ENCODE results near the gene FASTKD2.

Gene FASTKD2

GRCh38 chr2:206824993-206825392, 59.6 kb downstream of the FASTKD2 start:
- DNase-seq (ENCODE audit: low read depth, low spot score): no peak

DNA sequence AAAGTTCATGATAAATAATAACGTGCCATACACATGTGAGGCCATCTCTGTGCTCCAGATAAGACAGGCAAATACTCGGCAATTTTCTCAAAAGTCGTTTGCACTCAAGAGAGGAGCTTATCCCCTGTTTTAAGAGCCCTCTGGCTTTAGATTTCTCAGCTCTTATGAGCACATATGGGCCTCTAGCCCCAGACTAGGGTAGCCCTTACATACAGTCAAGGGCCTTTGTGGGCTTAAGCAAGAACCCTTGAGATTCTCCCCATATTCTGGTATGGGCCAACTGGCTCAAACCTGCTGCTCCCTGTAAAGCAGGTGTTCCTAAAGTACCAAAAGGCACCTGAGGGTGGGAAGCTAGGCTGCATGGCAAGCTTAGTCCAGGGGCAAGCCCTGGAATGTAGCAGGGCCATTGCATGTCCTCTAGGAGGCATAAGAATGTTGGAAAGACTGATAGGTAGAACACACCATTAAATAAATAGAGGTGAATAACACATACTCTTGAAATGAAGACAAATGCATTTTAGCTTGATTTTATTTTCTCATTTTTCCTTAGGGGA, 66.1 kb downstream of the FASTKD2 start:
- no peak for DNase-seq (ENCODE audit: low read depth, low spot score)
- no peak overlapping the region for H3K4me3 ChIP-seq (ENCODE audit: low read length)

More at GRCh38 chr2:206824993-206825392, 59.6 kb downstream of the FASTKD2 start:
- no peak overlapping the region for H3K4me3 ChIP-seq (ENCODE audit: low read length)

DNA sequence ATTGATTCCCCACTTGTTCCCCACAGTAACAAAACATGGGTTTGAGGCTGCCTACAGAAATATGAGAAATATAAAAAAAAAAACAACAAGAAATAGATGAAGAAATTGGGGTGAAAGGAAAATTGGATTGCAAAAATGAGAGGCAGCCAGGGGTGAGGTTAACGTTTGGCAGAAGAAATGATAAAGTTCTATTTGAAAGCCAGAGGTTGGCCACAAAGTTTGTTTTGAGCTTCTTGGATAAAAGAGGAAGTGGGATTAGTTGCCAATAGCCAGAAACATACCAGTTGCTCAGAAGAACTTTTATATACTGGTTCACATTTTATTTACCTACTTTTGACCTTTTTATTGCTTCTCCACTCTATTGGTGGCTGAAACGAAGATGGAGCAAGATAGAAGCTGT, 67.5 kb downstream of the FASTKD2 start:
- no peak overlapping the region for H3K4me3 ChIP-seq (ENCODE audit: low read length)
- no peak for DNase-seq (ENCODE audit: low read depth, low spot score)

- DNase-seq (ENCODE audit: low read depth, low spot score): no peak
- no peak overlapping the region for H3K4me3 ChIP-seq (ENCODE audit: low read length)
These were observed 67.9 kb downstream of the FASTKD2 start for GRCh38 chr2:206833291-206833690.

GRCh38 chr2:206836722-206837121, 71.3 kb downstream of the FASTKD2 start:
- DNase-seq (ENCODE audit: low read depth, low spot score): no peak

DNA sequence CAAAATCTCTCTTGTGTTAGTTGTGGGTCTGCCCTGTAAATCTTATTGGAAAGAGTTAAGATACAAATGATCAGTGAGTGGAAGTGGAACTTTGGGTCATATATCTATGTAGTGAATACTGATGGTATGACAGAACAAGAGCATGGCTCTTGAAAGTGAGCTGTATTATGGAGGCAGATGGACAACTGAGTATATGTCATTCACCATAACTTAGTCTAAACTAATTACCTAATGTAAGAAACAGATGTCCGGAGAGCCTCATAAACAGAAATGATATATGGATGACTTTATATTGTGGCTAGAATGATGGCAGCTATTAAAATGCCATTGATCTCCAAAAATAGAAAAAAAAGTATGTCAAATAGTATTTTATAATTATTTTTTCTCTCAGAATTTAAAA, 72.4 kb downstream of the FASTKD2 start:
- no peak for DNase-seq (ENCODE audit: low read depth, low spot score)
- no peak overlapping the region for H3K4me3 ChIP-seq (ENCODE audit: low read length)

More at GRCh38 chr2:206836722-206837121, 71.3 kb downstream of the FASTKD2 start:
- H3K4me3 ChIP-seq (ENCODE audit: low read length): no peak overlapping the region

DNA sequence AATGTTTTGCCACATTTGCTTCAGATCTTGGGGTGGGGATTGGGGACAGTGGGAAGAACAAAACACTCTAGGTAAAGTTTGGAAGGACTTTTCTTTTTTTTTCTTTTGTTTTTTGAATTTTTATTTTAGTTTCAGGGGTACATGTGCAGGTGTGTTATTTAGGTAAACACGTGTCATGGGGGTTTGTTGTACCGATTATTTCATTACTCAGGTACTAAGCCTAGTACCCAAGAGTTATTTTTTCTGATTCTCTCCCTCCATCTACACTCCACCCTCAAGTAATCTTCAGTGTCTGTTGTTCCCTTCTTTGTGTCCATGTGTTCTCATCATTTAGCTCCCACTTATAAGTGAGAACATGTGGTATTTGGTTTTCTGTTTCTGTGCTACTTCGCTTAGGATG, 73.3 kb downstream of the FASTKD2 start:
- no peak overlapping the region for H3K4me3 ChIP-seq (ENCODE audit: low read length)
- DNase-seq (ENCODE audit: low read depth, low spot score): no peak

- no peak for DNase-seq (ENCODE audit: low read depth, low spot score)
- no peak overlapping the region for H3K4me3 ChIP-seq (ENCODE audit: low read length)
These were observed 75.6 kb downstream of the FASTKD2 start for GRCh38 chr2:206840999-206841398.

All from Jurkat, Clone E6-1 (cell line).